ACC112 (cell line): ENCODE measurements around the gene SMYD4.
A peak's percentile ranks its signal among the peaks of the same experiment; 100 is the strongest.
"Not testable (repeated sequence)": the region's sequence is repeated elsewhere in the genome, so short reads cannot be mapped to it uniquely, and the experiment has no call there.

Experiments
- H2AFZ ChIP-seq: fragments of 200-600 bp; sonication (generic); one replicate; pipeline ENCODE4 v1.6.0; 2017; ENCODE audit warnings: antibody characterized with exemption, low read length; ENCODE audit not compliant: unreplicated experiment
- H3K27ac ChIP-seq: fragments of 200-600 bp; sonication (generic); 2 replicates; pipeline ENCODE4 v1.5.1; 2014; ENCODE audit warnings: low read depth, mild to moderate bottlenecking, antibody characterized with exemption, low read length, moderate library complexity
- H3K27me3 ChIP-seq: fragments of 200-600 bp; sonication (generic); 2 replicates; pipeline ENCODE4 v1.6.1; 2014; ENCODE audit warnings: mild to moderate bottlenecking, antibody characterized with exemption, low read length, moderate library complexity, mixed read lengths; ENCODE audit not compliant: insufficient read depth
- H3K36me3 ChIP-seq: fragments of 200-600 bp; sonication (generic); 2 replicates; pipeline ENCODE4 v1.6.1; 2016; ENCODE audit warnings: mild to moderate bottlenecking, antibody characterized with exemption, low read length, moderate library complexity, mixed read lengths; ENCODE audit not compliant: insufficient read depth
- H3K4me1 ChIP-seq: fragments of 200-600 bp; sonication (generic); one replicate; pipeline ENCODE4 v1.6.1; 2016; ENCODE audit warnings: low read length, mixed read lengths; ENCODE audit not compliant: insufficient read depth, unreplicated experiment, control insufficient read depth
- H3K4me3 ChIP-seq: fragments of 200-600 bp; sonication (generic); 2 replicates; pipeline ENCODE4 v1.5.1; 2014; ENCODE audit warnings: mild to moderate bottlenecking, low read depth, low read length
- H3K79me2 ChIP-seq: fragments of 200-600 bp; sonication (generic); one replicate; pipeline ENCODE4 v1.6.0; 2016; ENCODE audit warnings: low read length; ENCODE audit not compliant: control insufficient read depth, unreplicated experiment, insufficient read depth

Gene SMYD4

DNA sequence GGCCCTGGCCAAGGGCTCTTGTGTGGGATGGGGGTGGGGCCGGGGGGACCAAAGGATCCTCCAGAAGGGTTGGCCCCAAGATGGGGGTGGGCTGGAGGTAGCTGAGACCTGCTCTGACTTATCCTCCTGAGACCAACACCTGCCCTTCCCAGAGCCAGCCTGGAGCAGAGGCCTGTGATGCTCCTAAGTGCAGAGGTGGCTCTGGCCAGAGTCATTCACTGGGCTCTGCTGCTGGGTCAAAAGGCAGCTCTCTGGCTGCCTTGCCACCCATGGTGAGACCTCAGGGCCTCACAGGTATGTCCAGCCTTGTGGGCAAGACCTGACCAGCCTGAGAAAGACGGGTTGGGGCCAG lies 86.6 kb downstream of the SMYD4 start:
- Histone ChIP-seq H3K4me3 (no peak overlapping the region), H3K27me3 (no peaks in the 10 kb centered on the region), H3K79me2 (no peaks in the 10 kb centered on the region), H2AFZ (no peak overlapping the region), H3K27ac (no peak overlapping the region), H3K36me3 (no peaks in the 10 kb centered on the region), H3K4me1 (no peaks in the 10 kb centered on the region)

DNA sequence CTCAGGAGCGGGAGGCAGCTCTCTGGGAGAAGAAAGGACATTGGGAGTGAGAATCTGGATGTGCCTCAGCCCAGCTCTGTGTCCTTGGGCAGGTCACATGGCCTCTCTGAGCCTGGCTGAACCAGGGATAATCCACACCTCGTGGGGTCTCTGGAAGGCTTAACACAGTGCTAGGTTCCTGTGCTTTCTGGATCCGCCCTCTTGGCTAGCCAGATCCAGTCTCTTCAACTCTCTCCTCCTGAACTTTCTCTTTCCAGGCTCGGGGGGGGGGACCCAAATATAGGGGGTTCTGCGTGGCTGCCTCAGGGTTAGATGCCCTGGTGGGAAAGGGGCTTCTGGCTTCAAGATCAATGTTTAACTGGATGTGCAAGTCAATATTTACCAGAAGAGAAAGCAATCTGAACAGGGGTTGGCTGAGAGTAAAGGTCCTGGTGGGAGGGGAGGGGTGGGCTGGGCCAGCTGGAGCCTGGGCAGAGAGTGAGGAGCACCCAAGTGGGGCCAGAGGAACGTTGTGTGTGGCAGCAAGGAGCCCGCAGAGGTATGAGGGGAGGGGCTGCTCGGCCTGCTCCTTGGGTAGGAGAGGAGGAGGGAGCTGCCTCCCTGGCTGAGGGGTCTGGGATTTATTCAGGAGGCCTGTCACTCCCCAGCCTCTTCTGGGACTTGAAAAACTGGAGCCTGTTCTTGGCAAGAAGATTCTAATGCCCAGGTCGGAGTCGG lies 87.2 kb downstream of the SMYD4 start, which contains the start of gene SERPINF2:
TSS of gene SERPINF2 (plus strand) at position 501 of the 717 bp plus-strand sequence. CDS start 2,125 bp downstream, outside the sequence.
- H3K36me3 ChIP-seq: peaks cover 5% of the 10 kb centered on the region; the same call in 1 of the 2 replicates
- H3K4me3 ChIP-seq: no peak within 1 kb of the TSS
- H3K27ac ChIP-seq: no peak within 1 kb of the TSS
- H2AFZ ChIP-seq: no peak within 1 kb of the TSS
- no peaks in the 10 kb centered on the region for H3K79me2 ChIP-seq
- H3K27me3 ChIP-seq: no peaks in the 10 kb centered on the region
- no peaks in the 10 kb centered on the region for H3K4me1 ChIP-seq

DNA sequence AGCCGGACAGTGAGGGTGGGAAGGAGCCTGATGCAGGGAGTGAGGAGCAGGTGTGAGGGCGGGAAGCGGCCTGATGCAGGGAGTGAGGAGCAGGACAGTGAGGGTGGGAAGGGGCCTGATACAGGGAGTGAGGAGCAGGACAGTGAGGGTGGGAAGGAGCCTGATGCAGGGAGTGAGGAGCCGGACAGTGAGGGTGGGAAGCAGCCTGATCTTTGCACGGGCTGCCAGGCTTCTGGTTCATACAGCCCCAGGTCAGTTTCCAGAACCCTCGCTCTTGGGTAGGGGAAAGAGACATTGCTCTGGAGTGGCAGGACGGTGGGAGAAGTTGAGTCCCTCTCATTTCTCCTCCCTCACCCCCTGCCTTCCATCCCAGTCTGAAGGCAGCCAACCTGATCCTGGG lies 87.8 kb downstream of the SMYD4 start:
- not testable (repeated sequence) for H3K79me2 ChIP-seq, H3K4me1 ChIP-seq, H3K27me3 ChIP-seq, H3K4me3 ChIP-seq, H3K27ac ChIP-seq, H3K36me3 ChIP-seq, H2AFZ ChIP-seq

DNA sequence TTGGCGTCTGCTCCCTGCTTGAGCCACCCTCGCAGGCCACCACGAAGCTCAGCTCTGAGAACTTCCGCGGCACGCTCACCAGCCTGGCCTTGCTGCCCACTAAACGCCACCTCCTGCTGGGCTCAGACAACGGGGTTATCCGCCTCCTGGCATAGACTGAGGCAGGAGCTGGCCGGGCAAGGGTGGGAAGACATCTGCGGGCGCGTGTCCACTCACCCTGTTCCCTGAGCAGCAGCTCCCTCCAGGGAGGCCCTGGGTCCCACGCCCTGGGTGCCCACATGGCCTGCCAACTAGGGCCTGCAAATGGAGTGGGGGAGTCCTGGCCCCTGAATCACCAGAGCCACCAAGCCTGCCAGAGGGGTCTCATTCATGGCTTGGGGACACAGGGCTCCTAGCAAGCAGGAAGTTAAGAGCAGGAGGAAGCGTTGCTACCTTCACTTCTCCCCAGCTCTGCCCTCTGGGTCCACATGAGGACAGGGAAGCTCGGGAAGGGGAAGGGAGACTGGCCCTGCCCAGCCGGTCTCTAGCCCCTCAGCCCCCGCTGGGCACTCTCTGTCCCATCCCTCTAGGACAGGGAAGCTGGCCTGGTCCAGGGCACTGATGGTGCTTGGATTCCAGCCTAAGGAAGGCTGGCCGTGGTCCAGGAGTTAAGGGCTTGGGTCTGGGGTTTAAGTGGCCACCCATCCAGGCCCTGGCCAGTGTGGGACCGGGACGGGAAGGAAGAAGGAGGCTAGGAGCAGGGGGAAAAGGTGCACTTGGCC lies 92.0 kb downstream of the SMYD4 start:
- Histone ChIP-seq H2AFZ (no peak overlapping the region), H3K36me3 (peaks cover 9% of the 10 kb centered on the region; the same call in 1 of the 2 replicates), H3K79me2 (no peaks in the 10 kb centered on the region), H3K27ac (no peak overlapping the region), H3K4me3 (no peak overlapping the region), H3K4me1 (peaks cover 15% of the 10 kb centered on the region), H3K27me3 (no peaks in the 10 kb centered on the region)

DNA sequence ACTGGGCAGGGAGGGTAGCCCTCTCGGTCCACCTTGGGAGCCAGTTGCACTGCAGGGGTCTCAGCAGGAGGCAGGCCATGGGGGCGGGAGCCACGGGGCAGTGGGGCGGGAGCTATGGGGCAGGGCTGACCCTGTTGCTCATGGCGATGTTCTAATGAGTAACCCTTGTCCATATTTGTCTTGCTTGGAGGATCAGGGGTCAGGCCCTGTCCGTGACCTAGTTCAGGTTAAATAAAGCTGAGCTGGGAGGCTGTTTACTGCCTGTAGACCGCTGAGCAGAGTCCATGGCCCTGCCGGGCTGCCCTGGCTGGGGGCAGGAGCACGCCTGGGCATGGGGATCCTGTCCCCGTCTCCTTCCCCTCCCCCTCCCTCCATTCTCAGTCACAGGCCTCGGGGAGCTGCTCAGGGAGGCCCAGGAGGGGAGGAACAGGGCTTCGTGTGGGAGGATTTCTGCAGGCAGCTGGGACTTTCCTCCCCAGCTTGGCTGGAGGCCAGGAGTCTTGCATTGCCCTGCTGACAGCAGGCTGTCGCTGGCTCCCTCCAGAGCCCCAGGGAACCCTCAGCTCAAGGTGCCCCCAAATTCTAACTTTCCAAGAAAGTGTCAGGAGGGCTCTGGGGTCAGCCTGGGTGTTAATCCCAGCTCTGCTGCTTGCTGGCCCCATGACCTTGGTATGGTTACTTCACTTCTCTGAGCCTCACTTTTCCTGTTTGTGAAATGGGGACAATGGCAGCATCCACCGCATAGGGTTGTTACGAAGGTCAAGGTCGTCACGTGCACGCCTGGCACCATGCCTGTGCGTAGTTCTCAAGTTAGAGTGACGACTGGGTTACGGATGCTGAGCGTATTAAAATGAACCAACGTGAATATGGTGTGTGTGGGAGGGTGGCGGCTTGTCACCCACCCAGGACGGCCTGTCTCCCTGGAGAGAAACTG lies 93.1 kb downstream of the SMYD4 start:
- H3K36me3 ChIP-seq: peaks cover 9% of the 10 kb centered on the region; the same call in 1 of the 2 replicates
- no peak overlapping the region for H2AFZ ChIP-seq
- no peak overlapping the region for H3K4me3 ChIP-seq
- no peaks in the 10 kb centered on the region for H3K27me3 ChIP-seq
- H3K4me1 ChIP-seq: peaks cover 15% of the 10 kb centered on the region
- no peaks in the 10 kb centered on the region for H3K79me2 ChIP-seq
- H3K27ac ChIP-seq: peak overlapping the region; percentile 32; the same call in 1 of the 2 replicates

DNA sequence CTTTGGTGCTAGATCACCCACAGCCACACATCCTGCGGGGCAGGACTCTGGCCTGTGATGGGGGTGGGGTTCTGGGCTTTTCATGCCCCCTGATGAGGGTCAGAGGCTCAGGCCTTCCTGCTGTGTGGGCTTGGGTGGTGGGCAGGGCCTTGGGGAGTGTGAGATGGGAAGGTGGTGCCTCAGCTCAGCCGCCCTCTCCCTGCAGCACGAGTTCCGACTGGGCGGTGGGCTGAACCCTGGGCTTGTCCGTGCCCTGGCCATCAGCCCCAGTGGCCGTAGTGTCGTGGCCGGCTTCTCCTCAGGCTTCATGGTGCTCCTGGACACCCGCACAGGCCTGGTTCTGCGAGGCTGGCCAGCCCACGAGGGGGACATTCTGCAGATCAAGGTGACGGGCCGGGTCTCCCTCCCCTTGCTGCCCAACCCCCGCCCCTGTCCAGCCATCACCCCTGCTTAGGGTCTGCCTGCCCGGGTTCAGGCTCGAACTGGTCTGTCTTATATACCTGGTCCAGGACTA lies 93.8 kb downstream of the SMYD4 start:
- no peak overlapping the region for H2AFZ ChIP-seq
- no peaks in the 10 kb centered on the region for H3K27me3 ChIP-seq
- H3K4me3 ChIP-seq: no peak overlapping the region
- peaks cover 20% of the 10 kb centered on the region for H3K4me1 ChIP-seq
- peaks cover 9% of the 10 kb centered on the region; the same call in 1 of the 2 replicates for H3K36me3 ChIP-seq
- peak overlapping the region; percentile 32; the same call in 1 of the 2 replicates for H3K27ac ChIP-seq
- no peaks in the 10 kb centered on the region for H3K79me2 ChIP-seq

DNA sequence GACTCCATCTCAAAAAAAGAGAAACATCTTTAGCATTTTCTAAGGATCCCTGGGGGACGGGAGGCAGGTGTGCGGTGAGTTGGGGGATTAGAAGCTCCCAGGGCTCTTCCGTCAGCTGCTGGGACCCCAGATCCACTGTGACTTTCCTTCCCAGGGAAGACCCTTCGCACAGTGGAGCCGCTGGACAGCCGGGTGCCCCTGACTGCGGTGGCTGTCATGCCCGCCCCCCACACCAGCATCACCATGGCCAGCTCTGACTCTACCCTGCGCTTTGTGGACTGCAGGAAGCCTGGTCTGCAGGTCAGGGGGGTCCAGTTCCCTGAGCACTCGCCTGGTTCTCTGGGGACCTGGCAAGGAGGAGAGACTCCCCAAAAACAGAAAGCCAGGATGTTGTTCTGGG lies 94.3 kb downstream of the SMYD4 start:
- no peaks in the 10 kb centered on the region for H3K79me2 ChIP-seq
- H3K27ac ChIP-seq: no peak overlapping the region
- no peaks in the 10 kb centered on the region for H3K27me3 ChIP-seq
- H3K4me3 ChIP-seq: no peak overlapping the region
- peaks cover 24% of the 10 kb centered on the region for H3K4me1 ChIP-seq
- no peak overlapping the region for H2AFZ ChIP-seq
- peaks cover 9% of the 10 kb centered on the region; the same call in 1 of the 2 replicates for H3K36me3 ChIP-seq

DNA sequence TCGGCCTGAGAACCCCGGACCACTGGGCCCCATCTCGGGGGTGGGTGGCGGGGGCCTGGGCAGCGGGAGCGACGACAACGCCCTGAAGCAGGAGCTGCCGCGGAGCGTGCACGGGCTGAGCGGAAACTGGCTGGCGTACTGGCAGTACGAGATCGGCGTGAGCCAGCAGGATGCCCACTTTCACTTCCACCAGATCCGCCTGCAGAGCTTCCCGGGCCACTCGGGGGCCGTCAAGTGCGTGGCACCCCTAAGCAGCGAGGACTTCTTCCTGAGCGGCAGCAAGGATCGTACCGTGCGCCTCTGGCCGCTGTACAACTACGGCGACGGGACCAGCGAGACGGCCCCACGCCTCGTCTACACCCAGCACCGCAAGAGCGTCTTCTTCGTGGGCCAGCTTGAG lies 95.9 kb downstream of the SMYD4 start:
- H2AFZ ChIP-seq: no peak overlapping the region
- no peak overlapping the region for H3K4me3 ChIP-seq
- peaks cover 9% of the 10 kb centered on the region; the same call in 1 of the 2 replicates for H3K36me3 ChIP-seq
- H3K27me3 ChIP-seq: no peaks in the 10 kb centered on the region
- H3K27ac ChIP-seq: no peak overlapping the region
- H3K79me2 ChIP-seq: no peaks in the 10 kb centered on the region
- H3K4me1 ChIP-seq: peaks cover 26% of the 10 kb centered on the region

DNA sequence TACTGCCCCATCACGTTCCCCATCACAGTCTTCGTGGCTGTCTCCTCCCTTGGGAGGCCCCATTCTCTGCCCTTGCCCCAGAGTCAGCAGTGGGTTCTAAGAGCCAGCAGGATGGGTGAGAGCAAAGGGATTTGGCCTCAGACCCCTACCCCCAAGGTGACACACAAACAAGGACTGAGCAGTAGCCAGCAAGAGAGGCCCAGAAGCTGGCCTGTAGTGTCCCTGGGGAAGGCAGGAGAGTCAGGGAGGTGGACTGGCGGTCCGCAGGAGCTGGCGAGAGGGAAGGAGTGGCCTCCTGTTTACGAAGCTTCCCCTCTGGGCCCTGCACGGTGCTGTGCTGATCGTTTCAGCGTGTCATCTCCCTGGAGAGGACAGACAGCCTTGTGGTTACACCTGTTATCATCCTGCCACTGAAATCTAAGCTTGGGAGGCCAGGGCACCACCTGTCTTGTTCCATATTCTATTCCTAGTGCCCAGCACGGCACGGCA lies 96.8 kb downstream of the SMYD4 start:
- Histone ChIP-seq H3K4me3 (no peak overlapping the region), H3K36me3 (peaks cover 8% of the 10 kb centered on the region; the same call in 1 of the 2 replicates), H3K79me2 (peaks cover 4% of the 10 kb centered on the region), H3K4me1 (peaks cover 26% of the 10 kb centered on the region), H3K27me3 (no peaks in the 10 kb centered on the region), H2AFZ (no peak overlapping the region), H3K27ac (no peak overlapping the region)
